NCI-H2029 treated with DMSO at 0.1 percent for 48 hours (cell line): Measurements from ENCODE around the gene SSR4.

Experiments
- DNase-seq: peaks from one replicate; lab custom pipeline; 2025; lab: John Stamatoyannopoulos, UW

SSR4 gene

DNA sequence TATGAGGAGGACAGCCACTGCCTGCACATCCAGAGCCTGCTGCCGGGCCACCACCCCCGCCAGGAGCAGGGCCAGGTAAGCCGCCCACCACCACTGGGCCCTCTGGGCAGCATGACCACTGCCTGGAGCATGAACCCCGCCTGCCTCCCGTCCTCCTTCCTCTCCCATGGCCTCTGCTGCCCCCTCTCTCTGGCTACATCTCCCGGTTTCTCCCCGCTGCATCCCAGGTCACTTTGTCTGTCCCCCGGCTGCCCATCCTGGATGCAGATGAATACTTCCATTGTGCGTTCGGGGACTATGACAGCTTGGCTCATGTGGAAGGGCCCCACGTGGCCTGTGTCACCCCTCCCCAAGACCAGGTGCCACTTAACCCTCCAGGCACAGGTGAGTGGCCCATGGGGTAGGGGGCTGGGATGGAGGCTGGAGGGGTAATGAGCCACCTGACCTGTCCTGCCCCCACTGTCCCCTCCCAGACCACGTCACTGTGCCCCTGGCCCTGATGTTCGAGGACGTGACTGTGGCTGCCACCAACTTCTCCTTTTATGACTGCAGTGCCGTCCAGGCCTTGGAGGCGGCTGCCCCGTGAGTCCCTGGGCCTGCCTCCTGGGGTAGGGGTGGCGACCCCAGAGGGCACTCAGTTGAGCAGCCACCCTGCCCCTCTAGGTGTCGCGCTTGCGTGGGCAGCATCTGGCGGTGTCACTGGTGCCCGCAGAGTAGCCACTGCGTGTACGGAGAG is 24.4 kb upstream of the SSR4 start:
- no peak for DNase-seq

DNA sequence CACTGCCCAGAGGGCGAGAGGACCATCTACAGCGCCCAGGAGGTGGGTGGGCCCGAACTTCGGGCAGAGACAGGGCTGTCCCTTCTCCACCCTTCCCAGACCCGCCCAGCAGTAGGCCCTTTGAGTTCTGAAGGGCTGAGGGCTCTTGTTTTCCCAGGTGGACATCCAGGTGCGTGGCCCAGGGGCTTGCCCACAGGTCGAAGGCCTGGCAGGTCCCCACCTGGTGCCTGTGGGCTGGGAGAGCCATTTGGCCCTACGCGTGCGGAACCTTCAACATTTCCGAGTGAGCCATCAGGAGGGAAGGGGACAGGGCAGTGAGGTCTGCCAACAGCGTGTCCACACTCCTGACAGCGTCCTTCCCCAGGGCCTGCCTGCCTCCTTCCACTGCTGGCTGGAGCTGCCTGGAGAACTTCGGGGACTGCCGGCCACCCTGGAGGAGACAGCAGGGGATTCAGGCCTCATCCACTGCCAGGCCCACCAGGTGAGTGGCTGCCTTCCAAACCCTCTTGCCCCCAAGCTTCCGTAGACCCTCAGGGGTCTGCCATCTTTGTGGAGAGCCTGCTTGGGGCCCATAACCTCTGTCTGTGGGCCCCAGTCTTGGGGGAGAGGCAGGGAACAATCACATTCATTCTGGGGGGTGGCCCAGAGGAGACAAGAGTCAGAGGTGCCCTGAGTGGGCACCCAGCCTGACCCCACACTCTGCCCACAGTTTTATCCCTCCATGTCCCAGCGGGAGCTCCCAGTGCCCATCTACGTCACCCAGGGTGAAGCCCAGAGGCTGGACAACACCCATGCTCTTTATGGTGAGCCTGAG is 23.7 kb upstream of the SSR4 start:
- DNase-seq = no peak

DNA sequence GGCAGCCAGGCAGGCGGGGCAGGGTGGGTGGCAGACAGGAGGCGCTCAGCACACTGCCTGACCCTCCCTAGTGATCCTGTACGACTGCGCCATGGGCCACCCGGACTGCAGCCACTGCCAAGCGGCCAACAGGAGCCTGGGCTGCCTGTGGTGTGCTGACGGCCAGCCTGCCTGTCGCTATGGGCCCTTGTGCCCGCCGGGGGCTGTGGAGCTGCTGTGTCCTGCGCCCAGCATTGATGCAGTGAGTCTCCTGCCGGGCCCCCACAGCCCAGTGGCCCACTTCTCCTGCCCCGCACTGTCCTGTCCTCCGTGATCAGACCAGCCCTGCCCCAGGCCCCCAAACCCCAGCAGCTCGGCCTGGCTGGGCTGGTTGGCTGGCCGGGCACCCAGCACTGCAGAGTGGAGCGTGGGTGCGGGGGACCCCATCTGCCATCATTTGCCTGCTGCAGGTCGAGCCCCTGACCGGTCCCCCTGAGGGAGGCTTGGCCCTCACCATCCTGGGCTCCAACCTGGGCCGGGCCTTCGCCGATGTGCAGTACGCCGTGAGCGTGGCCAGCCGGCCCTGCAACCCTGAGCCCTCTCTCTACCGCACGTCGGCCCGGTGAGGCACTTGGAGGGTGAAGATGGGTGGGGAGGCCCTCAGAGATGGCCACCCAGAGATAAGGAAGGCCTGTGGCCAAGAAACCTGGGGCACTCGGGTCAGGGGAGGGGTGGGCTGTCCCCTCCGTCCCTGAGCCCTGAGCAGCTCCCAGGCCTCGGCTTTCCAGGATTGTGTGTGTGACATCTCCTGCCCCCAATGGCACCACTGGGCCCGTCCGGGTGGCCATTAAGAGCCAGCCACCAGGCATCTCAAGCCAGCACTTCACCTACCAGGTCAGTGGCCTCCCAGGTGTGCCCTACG is 22.8 kb upstream of the SSR4 start:
- DNase-seq = no peak

DNA sequence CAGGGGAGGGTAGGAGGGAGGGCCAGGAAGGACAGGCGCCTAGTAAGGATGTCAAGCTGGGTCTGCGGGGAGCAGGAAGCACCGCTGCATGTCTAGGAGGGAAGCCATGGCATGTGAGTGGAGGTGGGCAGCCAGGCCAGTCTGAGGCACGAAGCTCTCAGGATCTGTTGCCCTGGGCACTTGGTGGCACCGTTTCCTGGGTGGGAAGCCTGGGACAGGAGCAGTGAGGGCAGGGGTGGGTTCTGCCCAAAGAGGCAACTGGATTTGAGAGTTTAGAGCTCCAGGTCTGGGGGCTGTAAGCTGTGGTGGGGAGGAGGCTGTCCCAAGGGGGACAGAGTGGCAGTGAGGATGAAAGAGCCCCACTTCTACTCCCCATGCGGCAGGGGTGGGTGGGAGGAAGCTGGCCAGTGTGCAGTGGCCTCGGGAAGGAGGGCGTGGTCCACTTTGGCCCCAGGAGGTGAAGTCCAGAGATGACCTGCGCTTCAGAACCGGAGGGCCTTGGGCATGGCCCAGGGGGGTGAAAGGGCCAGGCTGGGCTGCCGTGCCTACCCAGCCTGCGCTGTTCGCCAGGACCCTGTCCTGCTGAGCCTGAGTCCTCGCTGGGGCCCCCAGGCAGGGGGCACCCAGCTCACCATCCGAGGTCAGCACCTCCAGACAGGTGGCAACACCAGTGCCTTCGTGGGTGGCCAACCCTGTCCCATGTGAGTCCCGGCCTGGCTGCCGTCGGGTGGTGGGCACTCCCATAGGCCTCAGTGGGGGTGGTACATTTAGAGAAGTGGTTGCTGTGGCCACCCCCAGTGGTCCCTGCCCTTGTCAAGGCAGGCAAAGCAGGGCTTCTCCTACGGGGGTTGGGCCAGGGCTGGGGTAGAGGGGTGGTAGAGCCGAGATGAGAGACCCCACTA is 21.9 kb upstream of the SSR4 start:
- DNase-seq = no peak

DNA sequence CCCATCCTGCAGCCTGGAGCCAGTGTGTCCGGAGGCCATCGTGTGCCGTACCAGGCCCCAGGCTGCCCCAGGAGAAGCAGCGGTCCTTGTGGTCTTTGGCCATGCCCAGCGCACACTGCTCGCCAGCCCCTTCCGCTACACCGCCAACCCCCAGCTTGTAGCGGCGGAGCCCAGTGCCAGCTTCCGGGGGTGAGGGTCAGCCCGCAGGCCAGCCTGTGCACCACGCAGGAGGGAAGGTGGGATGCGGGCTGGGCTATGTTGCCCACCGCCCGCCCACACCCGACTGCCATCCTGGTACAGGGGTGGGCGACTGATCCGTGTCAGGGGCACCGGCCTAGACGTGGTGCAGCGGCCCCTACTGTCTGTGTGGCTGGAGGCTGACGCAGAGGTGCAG is 21.3 kb upstream of the SSR4 start:
- DNase-seq = no peak

DNA sequence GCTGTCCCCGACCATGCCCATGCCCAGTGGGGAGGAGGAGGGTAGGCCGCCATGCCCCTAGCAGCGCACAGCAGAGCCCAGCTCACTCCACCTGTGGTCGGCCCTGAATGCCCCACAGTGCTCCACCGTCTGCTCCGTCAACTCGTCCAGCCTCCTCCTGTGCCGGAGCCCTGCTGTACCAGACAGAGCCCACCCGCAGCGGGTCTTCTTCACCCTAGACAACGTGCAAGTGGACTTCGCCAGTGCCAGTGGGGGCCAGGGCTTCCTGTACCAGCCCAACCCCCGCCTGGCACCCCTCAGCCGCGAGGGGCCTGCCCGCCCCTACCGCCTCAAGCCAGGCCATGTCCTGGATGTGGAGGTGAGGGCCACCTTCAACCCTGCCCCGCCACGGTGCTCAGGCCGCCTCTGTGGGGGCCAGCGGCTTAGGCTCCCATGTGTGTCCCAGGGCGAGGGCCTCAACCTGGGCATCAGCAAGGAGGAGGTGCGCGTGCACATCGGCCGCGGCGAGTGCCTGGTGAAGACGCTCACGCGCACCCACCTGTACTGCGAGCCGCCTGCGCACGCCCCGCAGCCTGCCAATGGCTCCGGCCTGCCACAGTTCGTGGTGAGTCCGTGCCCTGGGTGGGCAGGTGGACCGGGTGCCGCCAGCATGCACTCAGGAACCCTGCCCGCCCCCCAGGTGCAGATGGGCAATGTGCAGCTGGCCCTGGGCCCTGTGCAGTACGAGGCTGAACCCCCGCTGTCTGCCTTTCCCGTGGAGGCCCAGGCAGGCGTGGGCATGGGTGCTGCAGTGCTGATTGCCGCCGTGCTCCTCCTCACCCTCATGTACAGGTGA is 20.5 kb upstream of the SSR4 start:
- no peak for DNase-seq

DNA sequence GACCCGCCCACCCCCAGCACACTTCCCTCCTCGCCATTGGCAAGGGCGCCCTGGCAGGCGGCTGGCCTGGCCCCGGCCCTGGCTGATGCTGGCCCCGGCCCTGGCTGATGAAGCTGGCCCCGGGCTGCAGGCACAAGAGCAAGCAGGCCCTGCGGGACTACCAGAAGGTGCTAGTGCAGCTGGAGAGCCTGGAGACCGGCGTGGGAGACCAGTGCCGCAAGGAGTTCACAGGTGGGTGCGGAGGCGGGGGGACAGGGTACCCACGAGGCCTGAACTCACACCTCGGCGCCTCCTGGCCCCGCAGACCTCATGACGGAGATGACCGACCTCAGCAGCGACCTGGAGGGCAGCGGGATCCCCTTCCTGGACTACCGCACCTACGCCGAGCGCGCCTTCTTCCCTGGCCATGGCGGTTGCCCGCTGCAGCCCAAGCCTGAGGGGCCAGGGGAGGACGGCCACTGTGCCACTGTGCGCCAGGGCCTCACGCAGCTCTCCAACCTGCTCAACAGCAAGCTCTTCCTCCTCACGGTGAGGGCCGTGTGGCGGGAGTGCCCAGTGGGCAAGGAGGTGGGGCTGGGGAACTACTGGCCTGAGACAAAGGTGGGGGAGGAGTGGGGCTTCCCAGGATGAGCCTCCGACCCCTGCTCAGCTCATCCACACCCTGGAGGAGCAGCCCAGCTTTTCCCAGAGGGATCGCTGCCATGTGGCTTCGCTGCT is 19.7 kb upstream of the SSR4 start:
- DNase-seq = no peak

DNA sequence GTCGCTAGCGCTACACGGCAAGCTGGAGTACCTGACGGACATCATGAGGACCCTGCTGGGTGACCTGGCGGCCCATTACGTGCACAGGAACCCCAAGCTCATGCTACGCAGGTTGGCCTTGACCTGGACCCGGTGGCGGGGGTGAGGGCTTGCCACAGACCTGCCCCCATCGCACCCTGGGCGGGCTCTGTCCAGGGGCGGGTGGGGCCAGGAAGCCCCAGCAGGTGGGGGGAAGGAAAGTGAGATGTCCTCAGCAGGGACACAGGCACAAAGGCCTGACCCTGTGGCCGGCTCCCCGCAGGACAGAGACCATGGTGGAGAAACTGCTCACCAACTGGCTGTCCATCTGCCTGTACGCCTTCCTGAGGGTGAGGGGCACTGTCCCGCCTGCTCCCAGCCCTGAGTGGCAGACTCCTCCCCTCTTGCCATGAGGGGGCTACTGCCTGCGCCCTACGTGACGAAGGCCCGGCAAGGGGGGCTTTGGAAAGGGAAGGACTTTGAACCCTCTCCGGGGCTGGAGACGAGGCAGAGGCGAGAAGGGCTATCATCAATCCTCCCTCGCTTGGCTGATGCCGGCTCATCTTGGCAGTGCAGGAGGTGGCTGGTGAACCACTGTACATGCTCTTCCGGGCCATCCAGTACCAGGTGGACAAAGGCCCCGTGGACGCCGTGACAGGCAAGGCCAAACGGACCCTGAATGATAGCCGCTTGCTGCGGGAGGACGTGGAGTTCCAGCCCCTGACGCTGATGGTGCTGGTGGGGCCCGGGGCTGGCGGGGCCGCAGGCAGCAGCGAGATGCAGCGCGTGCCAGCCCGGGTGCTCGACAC is 19.0 kb upstream of the SSR4 start:
- no peak for DNase-seq

DNA sequence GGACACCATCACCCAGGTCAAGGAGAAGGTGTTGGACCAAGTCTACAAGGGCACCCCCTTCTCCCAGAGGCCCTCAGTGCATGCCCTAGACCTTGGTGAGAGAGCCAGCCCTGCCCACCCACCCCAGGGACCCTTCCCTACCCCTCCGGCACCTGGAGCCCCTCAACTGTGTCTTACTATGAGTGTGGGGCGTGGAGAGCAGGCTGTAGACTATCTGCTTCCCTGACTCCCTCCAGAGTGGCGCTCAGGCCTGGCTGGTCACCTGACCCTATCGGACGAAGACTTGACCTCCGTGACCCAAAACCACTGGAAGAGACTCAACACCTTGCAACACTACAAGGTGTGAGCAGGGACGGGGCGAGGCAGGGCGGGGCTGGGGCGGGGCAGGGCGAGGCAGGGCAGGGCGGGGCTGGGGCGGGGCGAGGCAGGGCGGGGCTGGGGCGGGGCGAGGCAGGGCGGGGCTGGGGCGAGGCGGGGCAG is 18.3 kb upstream of the SSR4 start:
- no peak for DNase-seq

DNA sequence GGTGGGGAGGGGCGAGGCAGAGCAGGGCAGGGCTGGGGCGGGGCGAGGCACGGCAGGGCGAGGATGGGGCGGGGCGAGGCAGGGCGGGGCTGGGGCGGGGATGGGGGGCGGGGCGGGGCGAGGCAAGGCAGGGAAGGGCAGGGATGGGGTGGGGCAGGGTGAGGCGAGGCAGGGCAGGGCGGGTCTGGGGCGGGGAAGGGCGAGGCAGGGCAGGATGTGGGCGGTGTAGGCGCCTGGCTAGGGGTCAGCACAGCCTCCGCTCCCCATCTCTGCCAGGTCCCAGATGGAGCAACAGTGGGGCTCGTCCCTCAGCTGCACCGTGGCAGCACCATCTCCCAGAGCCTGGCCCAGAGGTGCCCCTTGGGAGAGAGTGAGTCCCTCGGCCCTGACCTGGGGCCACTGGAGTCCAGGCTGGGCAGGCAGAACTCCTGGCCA is 17.8 kb upstream of the SSR4 start:
- no peak for DNase-seq

DNA sequence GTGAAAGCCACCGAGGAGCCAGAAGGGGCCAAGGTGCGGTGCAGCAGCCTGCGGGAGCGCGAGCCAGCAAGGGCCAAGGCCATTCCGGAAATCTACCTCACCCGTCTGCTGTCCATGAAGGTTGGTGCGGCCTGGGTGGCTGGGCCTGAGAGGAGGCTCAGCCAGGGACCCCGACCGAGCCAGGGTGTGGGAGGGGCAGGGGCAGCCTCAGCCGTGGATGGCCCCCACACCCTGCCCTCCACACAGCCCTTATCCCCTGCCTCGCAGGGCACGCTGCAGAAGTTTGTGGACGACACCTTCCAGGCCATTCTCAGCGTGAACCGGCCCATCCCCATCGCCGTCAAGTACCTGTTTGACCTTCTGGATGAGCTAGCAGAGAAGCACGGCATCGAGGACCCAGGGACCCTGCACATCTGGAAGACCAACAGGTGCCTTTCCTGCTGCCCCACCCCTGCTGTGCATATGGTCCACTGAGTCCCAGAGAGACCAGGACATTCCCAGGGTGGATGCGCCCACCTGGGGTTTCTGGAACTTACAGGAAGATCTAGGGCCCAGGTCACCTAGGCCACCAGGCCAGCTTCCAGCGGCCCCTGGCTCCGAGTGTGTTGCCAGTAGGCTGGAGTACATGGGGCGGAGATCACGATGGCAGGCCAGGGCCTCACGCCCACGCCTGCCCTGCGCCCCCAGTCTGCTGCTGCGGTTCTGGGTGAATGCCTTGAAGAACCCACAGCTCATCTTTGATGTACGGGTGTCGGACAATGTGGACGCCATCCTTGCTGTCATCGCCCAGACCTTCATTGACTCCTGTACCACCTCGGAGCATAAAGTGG is 17.0 kb upstream of the SSR4 start:
- DNase-seq = no peak

DNA sequence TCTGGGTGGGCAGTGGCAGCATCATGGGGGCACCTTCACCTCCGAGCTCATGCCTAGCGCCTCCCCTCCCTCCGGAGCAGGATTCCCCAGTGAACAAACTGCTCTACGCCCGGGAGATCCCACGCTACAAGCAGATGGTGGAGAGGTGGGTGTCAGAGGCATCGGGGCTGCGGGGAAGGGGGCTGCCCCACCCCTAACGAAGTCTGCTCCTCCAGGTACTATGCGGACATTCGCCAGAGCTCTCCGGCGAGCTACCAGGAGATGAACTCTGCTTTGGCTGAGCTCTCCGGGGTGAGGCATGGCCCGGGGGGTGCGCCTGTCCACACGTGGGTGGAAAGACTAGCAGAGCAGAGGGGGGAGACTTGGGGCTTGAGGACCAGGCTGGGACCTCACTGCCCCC is 16.3 kb upstream of the SSR4 start:
- no peak for DNase-seq

DNA sequence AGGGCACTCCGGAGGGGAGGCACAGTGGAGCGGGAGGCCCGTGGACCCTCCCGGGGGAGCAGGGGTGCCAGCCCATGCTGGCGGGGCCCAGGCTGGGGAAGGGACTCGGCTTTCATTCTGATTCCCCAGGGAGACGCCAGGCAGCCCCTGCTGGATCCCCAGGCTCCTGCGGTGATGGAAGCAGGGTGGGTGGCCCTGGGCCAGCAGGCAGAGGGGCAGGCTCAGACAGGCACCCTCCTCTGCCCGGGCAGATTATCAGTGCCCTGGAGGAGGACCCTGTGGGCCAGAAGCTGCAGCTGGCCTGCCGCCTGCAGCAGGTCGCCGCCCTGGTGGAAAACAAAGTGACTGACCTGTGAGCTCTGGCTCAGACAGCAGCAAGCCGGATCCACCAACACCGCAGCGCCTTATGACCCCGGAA is 15.8 kb upstream of the SSR4 start:
- no peak for DNase-seq

DNA sequence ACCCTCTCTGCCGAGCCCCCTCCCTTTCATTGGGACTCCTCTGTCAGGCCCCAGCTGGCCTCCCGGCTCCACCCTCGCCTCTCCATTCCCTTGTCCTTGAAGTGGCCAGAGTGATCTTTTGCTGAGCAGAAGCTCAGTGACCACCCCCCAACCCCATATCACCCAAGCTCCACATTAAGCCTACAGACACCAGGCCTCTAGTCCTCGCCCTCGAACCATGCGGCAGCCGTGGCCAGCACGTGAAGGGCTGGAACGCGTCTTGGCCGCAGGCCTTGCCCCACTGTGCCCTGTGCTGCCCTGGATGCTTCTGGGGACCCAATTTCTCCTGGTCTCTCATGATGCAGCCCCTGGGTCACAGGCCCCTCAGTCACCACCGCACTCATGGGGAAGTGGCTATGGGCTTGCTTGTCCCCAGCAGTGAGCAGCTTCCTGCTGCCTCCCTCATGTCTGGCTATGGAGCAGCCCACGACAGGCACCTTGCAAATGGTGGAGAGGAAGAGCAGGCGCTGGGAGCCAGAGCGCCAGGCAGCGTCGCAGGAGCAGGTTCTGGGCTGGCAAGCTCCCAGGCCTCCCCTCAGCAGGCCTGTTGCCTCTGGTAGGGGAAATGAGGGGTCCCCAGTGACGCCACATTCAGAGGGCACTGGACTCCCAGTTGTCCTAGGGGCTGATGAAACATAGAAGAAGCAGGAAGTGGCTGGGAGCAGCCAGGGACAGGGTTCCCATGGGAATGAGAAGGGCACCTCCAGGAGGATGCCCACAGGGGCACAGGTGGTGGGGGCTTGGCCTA is 14.4 kb upstream of the SSR4 start:
- no peak for DNase-seq

DNA sequence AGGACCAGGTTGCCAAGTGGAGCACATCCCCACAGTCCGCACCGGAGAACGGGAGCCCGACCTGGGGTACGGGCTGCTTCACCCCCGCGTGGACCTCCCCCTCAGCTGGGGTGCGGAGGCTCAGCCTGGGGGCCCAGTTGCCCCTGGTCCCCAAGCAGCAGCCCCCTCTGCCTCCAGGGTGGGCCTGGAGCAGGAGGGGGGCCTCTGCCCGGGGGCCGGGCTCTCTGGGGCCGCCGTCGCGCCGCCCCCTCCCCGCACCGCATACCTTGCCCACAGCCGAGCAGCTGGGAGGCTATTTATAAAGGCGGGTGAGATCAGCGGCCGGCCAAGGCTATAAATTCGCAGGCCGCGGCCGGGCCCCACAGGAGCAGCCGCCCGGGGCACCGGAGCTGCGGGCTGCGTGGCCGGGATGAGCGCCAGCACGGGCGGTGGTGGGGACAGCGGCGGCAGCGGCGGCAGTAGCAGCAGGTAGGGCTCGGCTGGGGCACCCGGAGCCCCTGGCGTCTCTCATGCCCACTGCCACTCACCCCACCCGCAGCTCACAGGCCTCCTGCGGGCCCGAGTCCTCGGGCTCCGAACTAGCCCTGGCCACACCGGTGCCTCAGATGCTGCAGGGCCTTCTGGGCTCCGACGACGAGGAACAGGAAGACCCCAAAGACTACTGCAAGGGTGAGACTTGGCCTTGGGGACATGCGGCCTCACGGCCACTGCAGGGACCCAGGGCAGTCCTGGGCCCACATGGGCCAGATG is 13.6 kb upstream of the SSR4 start, which contains the start of gene SRPK3:
Gene SRPK3, plus strand, starts transcription at position 364 of the 750 bp plus-strand sequence. Its CDS starts 46 bp downstream, at position 410.
- no peak for DNase-seq

DNA sequence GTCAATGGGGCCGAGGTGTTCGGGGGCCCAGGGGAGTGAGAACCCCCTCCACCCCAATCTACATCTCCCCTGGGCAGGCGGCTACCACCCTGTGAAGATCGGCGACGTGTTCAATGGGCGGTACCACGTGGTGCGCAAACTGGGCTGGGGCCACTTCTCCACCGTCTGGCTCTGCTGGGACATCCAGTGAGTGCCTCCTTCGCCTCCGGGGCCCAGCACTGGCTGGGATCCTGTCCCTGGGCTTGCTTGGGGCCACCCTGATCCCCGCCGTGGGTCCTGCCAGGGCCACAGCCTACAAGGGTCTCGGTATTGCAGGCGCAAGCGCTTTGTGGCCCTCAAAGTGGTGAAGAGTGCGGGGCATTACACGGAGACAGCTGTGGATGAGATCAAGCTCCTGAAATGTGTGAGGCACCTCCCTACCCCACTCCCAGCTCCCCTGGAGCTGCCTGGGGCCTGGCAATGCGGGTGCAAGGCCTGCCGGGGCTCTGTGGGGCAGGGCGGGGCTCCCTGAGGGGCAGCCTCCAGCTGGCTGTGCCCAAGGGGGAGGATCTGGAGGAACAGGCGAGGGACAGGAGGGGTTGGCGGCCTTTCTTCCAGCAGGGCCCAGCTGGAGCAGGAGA is 12.9 kb upstream of the SSR4 start:
- DNase-seq = no peak
